PC-9 (cell line): ENCODE measurements around the gene GNAI1. TPM values are rescaled to one million over a fixed set of nuclear protein-coding genes. Genes with fewer than 3 reads are reported as not detected.

Experiments
- BruUV-seq: library from RNA; stranded (reverse); fragments of 400-500 nt; replicated peaks from 2 replicates; lab custom pipeline; 2021; lab: Mats Ljungman, UMichigan
- CTCF ChIA-PET: fragments of 300-600 bp; sonication (Branson Sonifier 250); formaldehyde crosslinking; loops from one replicate; lab custom pipeline; 2022; ENCODE audit warnings: antibody characterized with exemption; lab: Charles Lee
- POLR2A ChIA-PET: fragments of 300-600 bp; sonication (Branson Sonifier 250); formaldehyde crosslinking; loops from one replicate; lab custom pipeline; 2022; ENCODE audit warnings: antibody characterized with exemption; ENCODE audit not compliant: unreplicated experiment; lab: Charles Lee
- DNase-seq, 2 experiments: peaks; one replicate each; pipeline versions ENCODE4 v3.0.0 to v3.0.0-alpha.2; 2015 to 2022; ENCODE audit warnings: mixed read lengths in 1 of 2
- H2AFZ ChIP-seq: fragments of 200-600 bp; sonication (generic); 2 replicates; pipeline ENCODE4 v1.8.1; 2017; ENCODE audit warnings: antibody characterized with exemption
- H3F3A ChIP-seq: fragments of 200-600 bp; sonication (generic); 2 replicates; pipeline ENCODE4 v1.8.1; 2017; ENCODE audit warnings: antibody characterized with exemption, mild to moderate bottlenecking, low read depth; ENCODE audit not compliant: insufficient read depth
- H3K27ac ChIP-seq: fragments of 200-600 bp; sonication (generic); 2 replicates; pipeline ENCODE4 v1.6.1; 2016; ENCODE audit warnings: mixed run types
- H3K27me3 ChIP-seq: fragments of 200-600 bp; sonication (generic); 2 replicates; pipeline ENCODE4 v1.6.1; 2016; ENCODE audit warnings: low read depth, mixed run types; ENCODE audit not compliant: insufficient read depth
- H3K36me3 ChIP-seq: fragments of 200-600 bp; sonication (generic); 2 replicates; pipeline ENCODE4 v1.6.1; 2016; ENCODE audit warnings: low read depth, mixed run types
- H3K4me1 ChIP-seq: fragments of 200-600 bp; sonication (generic); replicated peaks from 2 replicates; pipeline ENCODE4 v1.6.1; 2016; ENCODE audit warnings: mixed run types; ENCODE audit not compliant: insufficient read depth
- H3K4me2 ChIP-seq: fragments of 200-600 bp; sonication (generic); 2 replicates; pipeline ENCODE4 v1.6.1; 2017; ENCODE audit warnings: mixed run types
- H3K4me3 ChIP-seq: fragments of 200-600 bp; sonication (generic); 2 replicates; pipeline ENCODE4 v1.6.1; 2016; ENCODE audit warnings: mixed run types
- H3K79me2 ChIP-seq: fragments of 200-600 bp; sonication (generic); 2 replicates; pipeline ENCODE4 v1.6.1; 2017; ENCODE audit warnings: low read depth, mixed run types
- H3K9me2 ChIP-seq: fragments of 200-600 bp; sonication (generic); 2 replicates; pipeline ENCODE4 v1.8.1; 2017; ENCODE audit warnings: mild to moderate bottlenecking; ENCODE audit not compliant: insufficient read depth
- H3K9me3 ChIP-seq: fragments of 200-600 bp; sonication (generic); 2 replicates; pipeline ENCODE4 v1.8.1; 2016; ENCODE audit warnings: low read depth; ENCODE audit not compliant: insufficient read depth
- H4K20me1 ChIP-seq: fragments of 200-600 bp; sonication (generic); 2 replicates; pipeline ENCODE4 v1.8.1; 2017; ENCODE audit not compliant: insufficient read depth
- EZH2 ChIP-seq: fragments of 200-600 bp; sonication (generic); IDR thresholded peaks from 2 replicates; pipeline ENCODE4 v1.8.0; 2017; ENCODE audit warnings: antibody characterized with exemption, low read depth
- intact Hi-C: fragments of 100-400 bp; cut with micrococcal nuclease; formaldehyde crosslinking; loops from one replicate; pipeline ENCODE4 v1.10.0; 2022; ENCODE audit not compliant: unreplicated experiment
- total RNA-seq: library from RNA; stranded (reverse); gene quantifications from 2 replicates; pipeline ENCODE4 v1.2.3, GENCODE V29; 2021
- TF ChIP-seq, protein P1 (sequence below): fragments of 200-600 bp; sonication (generic); conservative IDR thresholded peaks from 2 replicates; pipeline ENCODE4 v1.6.1; 2017; ENCODE audit warnings: mixed run types, antibody characterized with exemption, mild to moderate bottlenecking, moderate library complexity

GNAI1 gene
- total RNA-seq, 1 experiment from 2014 or later = 16.8 TPM

DNA sequence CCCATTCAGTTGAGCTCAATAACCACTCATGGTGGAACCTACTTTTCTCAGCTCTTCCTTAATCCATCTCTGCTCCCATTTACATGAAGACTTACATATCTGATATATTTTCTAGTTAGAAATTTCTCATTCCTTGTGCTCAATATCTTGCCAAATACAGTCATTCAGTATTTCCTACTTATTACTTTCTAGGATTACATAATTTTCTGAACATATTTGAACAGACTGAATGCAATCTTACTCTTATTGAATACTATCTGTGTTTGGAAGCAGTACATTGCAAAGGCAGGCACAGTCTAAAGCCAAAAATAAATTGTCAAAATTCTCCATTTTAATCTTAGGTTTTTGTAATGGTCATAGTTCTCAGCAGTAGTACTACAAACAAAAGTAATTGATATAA, 126.0 kb downstream of the GNAI1 start:
- Histone ChIP-seq H3K36me3 (no peaks in the 10 kb centered on the region), H3K79me2 (no peaks in the 10 kb centered on the region), H3K4me1 (no peaks in the 10 kb centered on the region), H4K20me1 (no peaks in the 10 kb centered on the region), H3K27me3 (no peaks in the 10 kb centered on the region), H3K27ac (no peak overlapping the region), H3K9me3 (no peaks in the 10 kb centered on the region), H3K9me2 (no peaks in the 10 kb centered on the region), H2AFZ (no peak overlapping the region), H3K4me2 (no peak overlapping the region), H3K4me3 (no peak overlapping the region), H3F3A (no peaks in the 10 kb centered on the region)
- BruUV-seq = no TSS peak
- intact Hi-C loops = no loop called here
- TF ChIP-seq, protein P1, sequence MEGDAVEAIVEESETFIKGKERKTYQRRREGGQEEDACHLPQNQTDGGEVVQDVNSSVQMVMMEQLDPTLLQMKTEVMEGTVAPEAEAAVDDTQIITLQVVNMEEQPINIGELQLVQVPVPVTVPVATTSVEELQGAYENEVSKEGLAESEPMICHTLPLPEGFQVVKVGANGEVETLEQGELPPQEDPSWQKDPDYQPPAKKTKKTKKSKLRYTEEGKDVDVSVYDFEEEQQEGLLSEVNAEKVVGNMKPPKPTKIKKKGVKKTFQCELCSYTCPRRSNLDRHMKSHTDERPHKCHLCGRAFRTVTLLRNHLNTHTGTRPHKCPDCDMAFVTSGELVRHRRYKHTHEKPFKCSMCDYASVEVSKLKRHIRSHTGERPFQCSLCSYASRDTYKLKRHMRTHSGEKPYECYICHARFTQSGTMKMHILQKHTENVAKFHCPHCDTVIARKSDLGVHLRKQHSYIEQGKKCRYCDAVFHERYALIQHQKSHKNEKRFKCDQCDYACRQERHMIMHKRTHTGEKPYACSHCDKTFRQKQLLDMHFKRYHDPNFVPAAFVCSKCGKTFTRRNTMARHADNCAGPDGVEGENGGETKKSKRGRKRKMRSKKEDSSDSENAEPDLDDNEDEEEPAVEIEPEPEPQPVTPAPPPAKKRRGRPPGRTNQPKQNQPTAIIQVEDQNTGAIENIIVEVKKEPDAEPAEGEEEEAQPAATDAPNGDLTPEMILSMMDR = no peak
- TF ChIP-seq EZH2 = no peak
- POLR2A ChIA-PET = no interaction called here
- CTCF ChIA-PET = no interaction called here
- no peak for DNase-seq

DNA sequence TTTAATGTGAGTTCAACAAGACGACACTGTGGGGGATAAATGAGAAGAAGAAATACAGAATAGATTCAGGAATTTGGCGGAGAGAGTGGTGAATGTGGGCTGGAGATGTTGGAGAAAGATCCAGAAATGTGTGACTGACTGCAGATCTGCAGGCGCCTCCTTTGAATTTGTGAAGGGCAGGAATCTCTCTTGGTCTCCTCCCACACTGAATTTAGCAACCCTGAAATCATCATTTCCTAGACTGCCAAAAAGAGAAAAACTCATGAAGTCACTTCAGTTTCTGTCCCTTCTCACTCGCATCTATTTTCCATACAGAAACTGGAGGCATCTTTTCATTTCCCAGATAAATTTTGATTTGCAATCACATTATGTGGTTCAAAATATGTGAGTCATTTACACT, 128.7 kb downstream of the GNAI1 start:
- Histone ChIP-seq H3K4me2 (no peak overlapping the region), H3K4me1 (no peaks in the 10 kb centered on the region), H3K36me3 (no peaks in the 10 kb centered on the region), H3K9me3 (no peaks in the 10 kb centered on the region; the same call in 1 of the 2 replicates), H3K27ac (no peak overlapping the region), H3K9me2 (no peaks in the 10 kb centered on the region), H3K79me2 (no peaks in the 10 kb centered on the region), H4K20me1 (no peaks in the 10 kb centered on the region), H3F3A (no peaks in the 10 kb centered on the region), H3K4me3 (no peak overlapping the region), H3K27me3 (no peaks in the 10 kb centered on the region), H2AFZ (no peak overlapping the region)
- BruUV-seq = no TSS peak
- intact Hi-C loops = no loop called here
- DNase-seq = no peak
- CTCF ChIA-PET = no interaction called here
- POLR2A ChIA-PET = no interaction called here
- TF ChIP-seq, protein P1 = no peak
- TF ChIP-seq EZH2 = no peak

DNA sequence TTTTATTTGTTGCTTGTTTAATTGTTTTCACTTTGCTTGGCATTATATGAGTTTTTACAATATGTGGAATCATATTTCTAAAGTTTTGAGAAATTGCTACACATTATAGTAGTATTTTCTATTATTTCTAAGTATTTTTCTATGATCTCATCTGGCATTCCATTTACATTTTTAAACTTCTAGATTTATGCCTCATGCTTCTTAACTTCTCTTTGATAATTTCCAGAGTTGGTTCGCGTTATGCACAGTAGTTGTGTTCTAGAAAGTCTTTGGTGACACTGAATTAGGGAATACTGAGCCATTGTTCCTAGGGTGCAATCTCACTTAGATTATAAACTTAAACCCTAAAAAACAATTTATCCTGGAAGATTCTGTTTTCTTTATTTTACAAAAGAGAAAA, 129.2 kb downstream of the GNAI1 start:
- Histone ChIP-seq H3K4me1 (no peaks in the 10 kb centered on the region), H3K9me2 (no peaks in the 10 kb centered on the region), H3F3A (no peaks in the 10 kb centered on the region), H3K27me3 (no peaks in the 10 kb centered on the region), H3K9me3 (no peaks in the 10 kb centered on the region; the same call in 1 of the 2 replicates), H3K79me2 (no peaks in the 10 kb centered on the region), H3K4me2 (no peak overlapping the region), H2AFZ (no peak overlapping the region), H4K20me1 (no peaks in the 10 kb centered on the region), H3K27ac (no peak overlapping the region), H3K4me3 (no peak overlapping the region), H3K36me3 (no peaks in the 10 kb centered on the region)
- no TSS peak for BruUV-seq
- intact Hi-C loops = no loop called here
- ChIA-PET POLR2A (no interaction called here), CTCF (no interaction called here)
- no peak for TF ChIP-seq EZH2
- TF ChIP-seq, protein P1 = no peak
- DNase-seq = no peak
